A673 (cell line): ENCODE data around the gene CD3E. TPM values are rescaled to one million over a fixed set of nuclear protein-coding genes. Genes with fewer than 3 reads are reported as not detected.

Experiments
- BruUV-seq: library from RNA; stranded (reverse); fragments of 400-500 nt; replicated peaks from 2 replicates; lab custom pipeline; 2021; lab: Mats Ljungman, UMichigan
- CTCF ChIA-PET: fragments of 300-600 bp; sonication (Branson Sonifier 250); formaldehyde crosslinking; loops from one replicate; lab custom pipeline; 2022; ENCODE audit warnings: antibody characterized with exemption; lab: Charles Lee
- POLR2A ChIA-PET: fragments of 300-600 bp; sonication (Branson Sonifier 250); formaldehyde crosslinking; loops from one replicate; lab custom pipeline; 2022; ENCODE audit warnings: antibody characterized with exemption; ENCODE audit not compliant: low non-redundant PET; lab: Charles Lee
- DNase-seq: peaks from one replicate; pipeline ENCODE4 v3.0.0-alpha.2; 2015; ENCODE audit warnings: low spot score
- H3K27ac ChIP-seq: fragments of 200-600 bp; sonication (generic); 2 replicates; pipeline ENCODE4 v1.5.1; 2016; ENCODE audit warnings: mixed run types, low read depth, mild to moderate bottlenecking, mixed read lengths, antibody characterized with exemption, low read length; ENCODE audit not compliant: poor library complexity, severe bottlenecking
- H3K27me3 ChIP-seq: fragments of 200-600 bp; sonication (generic); replicated peaks from 2 replicates; pipeline ENCODE4 v1.6.1; 2017; ENCODE audit warnings: mixed run types, low read depth, mild to moderate bottlenecking, mixed read lengths, antibody characterized with exemption, low read length; ENCODE audit not compliant: insufficient read depth, poor library complexity
- H3K36me3 ChIP-seq: fragments of 200-600 bp; sonication (generic); 2 replicates; pipeline ENCODE4 v1.6.1; 2016; ENCODE audit warnings: mixed run types, mild to moderate bottlenecking, mixed read lengths, antibody characterized with exemption, low read length; ENCODE audit not compliant: insufficient read depth, poor library complexity, severe bottlenecking
- H3K4me1 ChIP-seq: fragments of 200-600 bp; sonication (generic); 2 replicates; pipeline ENCODE4 v1.6.1; 2017; ENCODE audit warnings: mixed run types, mild to moderate bottlenecking, mixed read lengths, antibody characterized with exemption, low read length; ENCODE audit not compliant: insufficient read depth, poor library complexity, severe bottlenecking
- H3K4me3 ChIP-seq: fragments of 200-600 bp; sonication (generic); 2 replicates; pipeline ENCODE4 v1.5.1; 2016; ENCODE audit warnings: low read depth, mixed run types, mild to moderate bottlenecking, mixed read lengths, low read length; ENCODE audit not compliant: poor library complexity, severe bottlenecking
- H3K9me3 ChIP-seq: fragments of 200-600 bp; sonication (generic); 2 replicates; pipeline ENCODE4 v1.6.1; 2016; ENCODE audit warnings: mixed run types, low read depth, mild to moderate bottlenecking, mixed read lengths, antibody characterized with exemption, low read length; ENCODE audit not compliant: poor library complexity, severe bottlenecking
- CTCF ChIP-seq: fragments of 300-800, 200-600 bp; sonication (generic); conservative IDR thresholded peaks from 2 replicates; pipeline ENCODE4 v1.5.1; 2017; ENCODE audit warnings: low read depth, mild to moderate bottlenecking, antibody characterized with exemption, low read length, moderate library complexity, mixed read lengths
- EZH2 ChIP-seq: fragments of 200-600 bp; sonication (generic); IDR thresholded peaks from 2 replicates; pipeline ENCODE4 v1.6.1; 2017; ENCODE audit warnings: borderline replicate concordance, low read depth, mild to moderate bottlenecking, mixed read lengths, antibody characterized with exemption, low read length; ENCODE audit not compliant: poor library complexity, severe bottlenecking
- intact Hi-C: fragments of 100-400 bp; cut with micrococcal nuclease; formaldehyde crosslinking; loops from one replicate; pipeline ENCODE4 v1.10.0; 2022; ENCODE audit not compliant: unreplicated experiment
- total RNA-seq: library from RNA; stranded (reverse); gene quantifications from 2 replicates; pipeline ENCODE4 v1.2.3, GENCODE V29; 2021

Gene CD3E
- total RNA-seq, 1 experiment from 2014 or later, result not detected

GRCh38 chr11:118339281-118339961, 34.9 kb downstream of the CD3E start:
- no TSS peak for BruUV-seq
- Histone ChIP-seq H3K27ac (no peak overlapping the region), H3K36me3 (no peaks in the 10 kb centered on the region), H3K27me3 (no peaks in the 10 kb centered on the region), H3K4me1 (no peaks in the 10 kb centered on the region), H3K9me3 (no peaks in the 10 kb centered on the region), H3K4me3 (no peak overlapping the region)
- DNase-seq, result no peak
- intact Hi-C loops, result no loop called here
- ChIA-PET CTCF (no interaction called here), POLR2A (no interaction called here)
- no peak for TF ChIP-seq EZH2
- no peak for TF ChIP-seq CTCF

- no peaks in the 10 kb centered on the region for H3K36me3 ChIP-seq
- H3K4me3 ChIP-seq, result no peak overlapping the region
- POLR2A ChIA-PET, result interaction anchor here (0.6 kb wide), 1 partner anchor 36 kb away, joined by 5 read pairs; no protein-coding TSS in a partner anchor
- no peaks in the 10 kb centered on the region for H3K27me3 ChIP-seq
- no peaks in the 10 kb centered on the region for H3K4me1 ChIP-seq
- intact Hi-C loops, result no loop called here
- H3K9me3 ChIP-seq, result no peaks in the 10 kb centered on the region
- no peak for TF ChIP-seq CTCF
- TF ChIP-seq EZH2, result no peak
- no peak for DNase-seq
- CTCF ChIA-PET, result interaction anchor here (0.6 kb wide), 1 partner anchor 763 kb away, joined by 4 read pairs; no protein-coding TSS in a partner anchor
- no TSS peak for BruUV-seq
- H3K27ac ChIP-seq, result no peak overlapping the region
Measured at GRCh38 chr11:118340449-118340848, 35.9 kb downstream of the CD3E start.

- Histone ChIP-seq H3K4me1 (no peaks in the 10 kb centered on the region), H3K9me3 (no peaks in the 10 kb centered on the region), H3K4me3 (no peak overlapping the region), H3K27ac (no peak overlapping the region), H3K36me3 (no peaks in the 10 kb centered on the region), H3K27me3 (no peaks in the 10 kb centered on the region)
- no peak for TF ChIP-seq CTCF
- TF ChIP-seq EZH2, result no peak
- no TSS peak for BruUV-seq
- ChIA-PET CTCF (no interaction called here), POLR2A (no interaction called here)
- intact Hi-C loops, result no loop called here
- DNase-seq, result no peak
Measured at GRCh38 chr11:118341261-118341660, 36.7 kb downstream of the CD3E start.
